Breast epithelium (tissue), 3 donors: Measurements from ENCODE around the gene TMEM121.
"Not testable (repeated sequence)": the region's sequence is repeated elsewhere in the genome, so short reads cannot be mapped to it uniquely, and the experiment has no call there.

ENCODE experiments used
- POLR2A ChIP-seq: fragments of 450-650 bp; IDR thresholded peaks from one replicate; pipeline ENCODE4 v1.6.1; 2016; ENCODE audit warnings: antibody characterized with exemption, mild to moderate bottlenecking, moderate library complexity
- POLR2AphosphoS5 ChIP-seq, 3 donors: sonication (generic); formaldehyde crosslinking; IDR thresholded peaks; one replicate each; pipeline ENCODE4 v1.6.1; 2017; ENCODE audit warnings: antibody characterized with exemption in 3 of 3
- TF ChIP-seq, protein P1 (sequence below), 3 donors: fragments of 450-650 bp; IDR thresholded peaks; one replicate each; pipeline ENCODE4 v1.5.1; 2016 to 2017; ENCODE audit warnings: antibody characterized with exemption in 3 of 3, mild to moderate bottlenecking in 3 of 3, moderate library complexity in 3 of 3

- TF ChIP-seq, protein P1, sequence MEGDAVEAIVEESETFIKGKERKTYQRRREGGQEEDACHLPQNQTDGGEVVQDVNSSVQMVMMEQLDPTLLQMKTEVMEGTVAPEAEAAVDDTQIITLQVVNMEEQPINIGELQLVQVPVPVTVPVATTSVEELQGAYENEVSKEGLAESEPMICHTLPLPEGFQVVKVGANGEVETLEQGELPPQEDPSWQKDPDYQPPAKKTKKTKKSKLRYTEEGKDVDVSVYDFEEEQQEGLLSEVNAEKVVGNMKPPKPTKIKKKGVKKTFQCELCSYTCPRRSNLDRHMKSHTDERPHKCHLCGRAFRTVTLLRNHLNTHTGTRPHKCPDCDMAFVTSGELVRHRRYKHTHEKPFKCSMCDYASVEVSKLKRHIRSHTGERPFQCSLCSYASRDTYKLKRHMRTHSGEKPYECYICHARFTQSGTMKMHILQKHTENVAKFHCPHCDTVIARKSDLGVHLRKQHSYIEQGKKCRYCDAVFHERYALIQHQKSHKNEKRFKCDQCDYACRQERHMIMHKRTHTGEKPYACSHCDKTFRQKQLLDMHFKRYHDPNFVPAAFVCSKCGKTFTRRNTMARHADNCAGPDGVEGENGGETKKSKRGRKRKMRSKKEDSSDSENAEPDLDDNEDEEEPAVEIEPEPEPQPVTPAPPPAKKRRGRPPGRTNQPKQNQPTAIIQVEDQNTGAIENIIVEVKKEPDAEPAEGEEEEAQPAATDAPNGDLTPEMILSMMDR (IDR thresholded peaks at IDR 0.05), result not testable (repeated sequence)
- not testable (repeated sequence) for TF ChIP-seq POLR2A; POLR2AphosphoS5 (IDR thresholded peaks at IDR 0.05)
Measured at GRCh38 chr14:105572063-105572462, 45.7 kb downstream of the TMEM121 start.
